ENCODE results near the gene PSMD5. TPM values are rescaled to one million over a fixed set of nuclear protein-coding genes. Genes with fewer than 3 reads are reported as not detected.

The PSMD5 gene
- polyA plus RNA-seq, 1 donor (not counting 4 experiments of a cell fraction or from before 2014, with no cell fraction given): 55.2 TPM

DNA sequence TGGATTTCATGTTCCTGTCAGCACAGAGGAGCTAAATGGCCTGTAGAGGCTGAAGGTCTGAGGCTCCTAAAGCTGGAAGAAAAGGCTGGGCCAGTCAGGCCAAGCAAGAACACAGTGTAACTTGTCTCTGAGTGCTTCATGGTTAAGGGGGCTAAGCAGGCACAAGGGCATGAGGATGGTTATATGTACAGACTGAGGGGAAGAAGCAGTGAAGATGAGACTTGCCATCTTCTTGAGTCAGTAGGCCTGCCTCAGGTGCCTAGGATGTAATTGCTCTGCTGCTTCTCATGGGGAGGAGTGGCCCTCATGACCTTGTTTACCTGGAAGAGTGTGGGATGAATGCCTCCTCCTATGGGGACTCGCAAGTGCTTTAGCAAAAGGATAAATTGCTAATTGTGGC, 8.7 kb upstream of the PSMD5 start:
- H3K9me1 ChIP-seq (ENCODE audit: control insufficient read depth, extremely low read depth, insufficient read depth, low read length): no peaks in the 10 kb centered on the region
- no peaks in the 10 kb centered on the region for H4K20me1 ChIP-seq (ENCODE audit: control insufficient read depth, extremely low read depth, insufficient read depth, low read length)
- no peaks in the 10 kb centered on the region for H3K27me3 ChIP-seq (ENCODE audit: control insufficient read depth, extremely low read depth, insufficient read depth, low read length)
- no peak for TF ChIP-seq EZH2 (IDR thresholded peaks at IDR 0.05; ENCODE audit: low read length)
- TF ChIP-seq, protein P1, sequence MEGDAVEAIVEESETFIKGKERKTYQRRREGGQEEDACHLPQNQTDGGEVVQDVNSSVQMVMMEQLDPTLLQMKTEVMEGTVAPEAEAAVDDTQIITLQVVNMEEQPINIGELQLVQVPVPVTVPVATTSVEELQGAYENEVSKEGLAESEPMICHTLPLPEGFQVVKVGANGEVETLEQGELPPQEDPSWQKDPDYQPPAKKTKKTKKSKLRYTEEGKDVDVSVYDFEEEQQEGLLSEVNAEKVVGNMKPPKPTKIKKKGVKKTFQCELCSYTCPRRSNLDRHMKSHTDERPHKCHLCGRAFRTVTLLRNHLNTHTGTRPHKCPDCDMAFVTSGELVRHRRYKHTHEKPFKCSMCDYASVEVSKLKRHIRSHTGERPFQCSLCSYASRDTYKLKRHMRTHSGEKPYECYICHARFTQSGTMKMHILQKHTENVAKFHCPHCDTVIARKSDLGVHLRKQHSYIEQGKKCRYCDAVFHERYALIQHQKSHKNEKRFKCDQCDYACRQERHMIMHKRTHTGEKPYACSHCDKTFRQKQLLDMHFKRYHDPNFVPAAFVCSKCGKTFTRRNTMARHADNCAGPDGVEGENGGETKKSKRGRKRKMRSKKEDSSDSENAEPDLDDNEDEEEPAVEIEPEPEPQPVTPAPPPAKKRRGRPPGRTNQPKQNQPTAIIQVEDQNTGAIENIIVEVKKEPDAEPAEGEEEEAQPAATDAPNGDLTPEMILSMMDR (optimal IDR thresholded peaks at IDR 0.05 in 1 of 3, IDR thresholded peaks at IDR 0.05 in 1 of 3, conservative IDR thresholded peaks at IDR 0.05 in 1 of 3; ENCODE audit: extremely low read depth in 1 of 3, insufficient read depth in 2 of 3, low read length in 3 of 3): no peak
- FAIRE-seq (no peak), DNase-seq (ENCODE audit: low read depth, low spot score) (no peak)
- dilution Hi-C loops (cut with MboI; ENCODE audit: extremely low pct_ligation_motif_present, low sequenced_read_pairs): no loop called here
- no peak overlapping the region for H3K4me2 ChIP-seq (ENCODE audit: control insufficient read depth, extremely low read depth, insufficient read depth, low read depth, low read length)
- no peaks in the 10 kb centered on the region for H3K4me1 ChIP-seq (ENCODE audit: control insufficient read depth, extremely low read depth, insufficient read depth, low read length)
- no peak overlapping the region for H3K4me3 ChIP-seq (ENCODE audit: control insufficient read depth in 2 of 3, extremely low read depth in 1 of 3, insufficient read depth in 2 of 3, low read depth in 1 of 3, low read length in 3 of 3)
- H3K9ac ChIP-seq (ENCODE audit: control insufficient read depth, extremely low read depth, insufficient read depth, low read length): no peak overlapping the region
- H3K27ac ChIP-seq (ENCODE audit: control insufficient read depth, insufficient read depth, low read length): no peak overlapping the region
- H3K9me3 ChIP-seq (ENCODE audit: control insufficient read depth, low read depth, low read length): no peaks in the 10 kb centered on the region
- H3K36me3 ChIP-seq (ENCODE audit: control insufficient read depth in 2 of 2, extremely low read depth in 1 of 2, insufficient read depth in 2 of 2, low read length in 2 of 2): peaks cover 0 to 3% of the 10 kb centered on the region in 2 experiments
- H2AFZ ChIP-seq (ENCODE audit: control insufficient read depth, low read length): no peak overlapping the region
- no peaks in the 10 kb centered on the region for H3K79me2 ChIP-seq (ENCODE audit: control insufficient read depth, insufficient read depth, low read length)

DNA sequence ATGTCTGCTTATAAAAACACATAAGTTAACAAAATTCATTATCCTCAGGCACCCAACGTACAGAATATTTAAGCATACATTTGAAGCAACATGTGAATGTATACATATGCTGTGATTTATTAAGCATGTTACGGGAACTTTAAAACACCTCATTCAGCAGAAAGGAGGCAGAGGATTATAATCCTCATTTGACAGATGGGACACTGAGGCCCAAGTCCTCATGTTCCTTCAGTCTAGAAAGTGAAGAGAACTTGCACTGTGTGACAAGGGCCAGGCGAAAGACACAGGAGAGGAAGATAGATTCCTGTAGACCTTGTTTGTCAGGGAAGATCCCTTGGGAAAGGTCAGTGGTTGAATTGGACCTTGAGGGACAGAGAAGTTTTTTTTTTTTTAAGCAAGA, 7.6 kb upstream of the PSMD5 start:
- H3K36me3 ChIP-seq (ENCODE audit: control insufficient read depth in 2 of 2, extremely low read depth in 1 of 2, insufficient read depth in 2 of 2, low read length in 2 of 2): peaks cover 0 to 3% of the 10 kb centered on the region in 2 experiments
- H2AFZ ChIP-seq (ENCODE audit: control insufficient read depth, low read length): no peak overlapping the region
- H3K79me2 ChIP-seq (ENCODE audit: control insufficient read depth, insufficient read depth, low read length): no peaks in the 10 kb centered on the region
- no peaks in the 10 kb centered on the region for H3K9me3 ChIP-seq (ENCODE audit: control insufficient read depth, low read depth, low read length)
- H3K4me3 ChIP-seq (ENCODE audit: control insufficient read depth in 2 of 3, extremely low read depth in 1 of 3, insufficient read depth in 2 of 3, low read depth in 1 of 3, low read length in 3 of 3): no peak overlapping the region
- FAIRE-seq (no peak), DNase-seq (ENCODE audit: low read depth, low spot score) (no peak)
- H3K9me1 ChIP-seq (ENCODE audit: control insufficient read depth, extremely low read depth, insufficient read depth, low read length): no peaks in the 10 kb centered on the region
- H3K4me1 ChIP-seq (ENCODE audit: control insufficient read depth, extremely low read depth, insufficient read depth, low read length): no peaks in the 10 kb centered on the region
- dilution Hi-C loops (cut with MboI; ENCODE audit: extremely low pct_ligation_motif_present, low sequenced_read_pairs): no loop called here
- H3K4me2 ChIP-seq (ENCODE audit: control insufficient read depth, extremely low read depth, insufficient read depth, low read depth, low read length): no peak overlapping the region
- H3K9ac ChIP-seq (ENCODE audit: control insufficient read depth, extremely low read depth, insufficient read depth, low read length): no peak overlapping the region
- TF ChIP-seq EZH2 (IDR thresholded peaks at IDR 0.05; ENCODE audit: low read length): no peak
- TF ChIP-seq, protein P1 (optimal IDR thresholded peaks at IDR 0.05 in 1 of 3, IDR thresholded peaks at IDR 0.05 in 1 of 3, conservative IDR thresholded peaks at IDR 0.05 in 1 of 3; ENCODE audit: extremely low read depth in 1 of 3, insufficient read depth in 2 of 3, low read length in 3 of 3): no peak
- no peak overlapping the region for H3K27ac ChIP-seq (ENCODE audit: control insufficient read depth, insufficient read depth, low read length)
- H3K27me3 ChIP-seq (ENCODE audit: control insufficient read depth, extremely low read depth, insufficient read depth, low read length): no peaks in the 10 kb centered on the region
- no peaks in the 10 kb centered on the region for H4K20me1 ChIP-seq (ENCODE audit: control insufficient read depth, extremely low read depth, insufficient read depth, low read length)
